Mesenchymal stem cell (in vitro differentiated cells and primary cell): ENCODE data around the gene DUS1L.

Experiments used
- DNase-seq: peaks from one replicate; pipeline ENCODE4 v3.0.0-alpha.2; 2013
- H2AFZ ChIP-seq: one replicate; pipeline ENCODE4 v1.6.1; 2013; ENCODE audit warnings: low read depth, mild to moderate bottlenecking, control low read depth, inconsistent platforms, low read length, moderate library complexity
- H2AK5ac ChIP-seq: 2 replicates; pipeline ENCODE4 v1.6.1; 2013; ENCODE audit warnings: low read length, moderate library complexity, mild to moderate bottlenecking, inconsistent platforms; ENCODE audit not compliant: severe bottlenecking
- H2BK120ac ChIP-seq: one replicate; pipeline ENCODE4 v1.6.1; 2013; ENCODE audit warnings: low read depth, mild to moderate bottlenecking, inconsistent platforms, low read length, moderate library complexity
- H2BK12ac ChIP-seq, 2 experiments: one replicate each; pipeline ENCODE4 v1.6.1; 2013; ENCODE audit warnings: inconsistent platforms in 2 of 2, low read length in 2 of 2, mild to moderate bottlenecking in 2 of 2, moderate library complexity in 2 of 2, control low read depth in 1 of 2
- H2BK15ac ChIP-seq: one replicate; pipeline ENCODE4 v1.6.1; 2013; ENCODE audit warnings: mild to moderate bottlenecking, low read depth, inconsistent platforms; ENCODE audit not compliant: poor library complexity, severe bottlenecking
- H2BK5ac ChIP-seq: 2 replicates; pipeline ENCODE4 v1.6.1; 2013; ENCODE audit warnings: low read depth, mild to moderate bottlenecking, low read length, control low read depth, inconsistent platforms; ENCODE audit not compliant: poor library complexity, severe bottlenecking
- H3K14ac ChIP-seq, 2 experiments: one replicate each; pipeline ENCODE4 v1.6.1; 2013; ENCODE audit warnings: inconsistent platforms in 2 of 2, low read length in 2 of 2, control low read depth in 1 of 2, mild to moderate bottlenecking in 1 of 2, moderate library complexity in 1 of 2
- H3K18ac ChIP-seq, 2 experiments: one replicate each; pipeline ENCODE4 v1.6.1; 2013; ENCODE audit warnings: inconsistent platforms in 2 of 2, low read length in 2 of 2, control low read depth in 1 of 2, low read depth in 1 of 2, mild to moderate bottlenecking in 1 of 2
- H3K23ac ChIP-seq, 2 experiments: one replicate each; pipeline ENCODE4 v1.6.1; 2013; ENCODE audit warnings: inconsistent platforms in 2 of 2, low read length in 2 of 2, mild to moderate bottlenecking in 2 of 2, moderate library complexity in 2 of 2, control low read depth in 1 of 2
- H3K27ac ChIP-seq: 2 replicates; pipeline ENCODE4 v1.5.1; 2013; ENCODE audit warnings: mild to moderate bottlenecking, moderate library complexity, low read length, control low read depth, inconsistent platforms; ENCODE audit not compliant: poor library complexity, severe bottlenecking
- H3K27me3 ChIP-seq, 2 experiments: 2 replicates each; pipeline versions ENCODE4 v1.6.1 to v1.7.0; 2013; ENCODE audit warnings: low read length in 2 of 2, mild to moderate bottlenecking in 2 of 2, moderate library complexity in 2 of 2, control low read depth in 1 of 2, inconsistent platforms in 1 of 2; ENCODE audit not compliant: control insufficient read depth in 1 of 2, insufficient read depth in 1 of 2
- H3K36me3 ChIP-seq, 2 experiments: 2 replicates each; pipeline versions ENCODE4 v1.6.1 to v1.7.0; 2013; ENCODE audit warnings: low read length in 2 of 2, control low read depth in 1 of 2, inconsistent platforms in 1 of 2, low read depth in 1 of 2, mild to moderate bottlenecking in 1 of 2; ENCODE audit not compliant: insufficient read depth in 2 of 2, control insufficient read depth in 1 of 2
- H3K4ac ChIP-seq, 2 experiments: one replicate each; pipeline ENCODE4 v1.6.1; 2013; ENCODE audit warnings: inconsistent platforms in 2 of 2, low read length in 2 of 2, mild to moderate bottlenecking in 2 of 2, moderate library complexity in 2 of 2, control low read depth in 1 of 2, low read depth in 1 of 2
- H3K4me1 ChIP-seq: 2 replicates; pipeline ENCODE4 v1.6.1; 2013; ENCODE audit warnings: low read depth, low read length, control low read depth; ENCODE audit not compliant: control insufficient read depth, insufficient read depth
- H3K4me2 ChIP-seq: 2 replicates; pipeline ENCODE4 v1.6.1; 2013; ENCODE audit warnings: low read length, mild to moderate bottlenecking, inconsistent platforms; ENCODE audit not compliant: poor library complexity, severe bottlenecking
- H3K4me3 ChIP-seq, 2 experiments: 2 replicates each; pipeline versions ENCODE4 v1.5.1 to v1.7.0; 2013; ENCODE audit warnings: low read length in 2 of 2, mild to moderate bottlenecking in 2 of 2, control low read depth in 1 of 2, low read depth in 1 of 2; ENCODE audit not compliant: insufficient read depth in 1 of 2
- H3K79me1 ChIP-seq: replicated peaks from 2 replicates; pipeline ENCODE4 v1.6.1; 2013; ENCODE audit warnings: mild to moderate bottlenecking, control low read depth, low read length, inconsistent platforms; ENCODE audit not compliant: poor library complexity, severe bottlenecking
- H3K9ac ChIP-seq: 2 replicates; pipeline ENCODE4 v1.7.0; 2013; ENCODE audit warnings: mild to moderate bottlenecking, low read length, moderate library complexity
- H3K9me3 ChIP-seq: 2 replicates; pipeline ENCODE4 v1.7.0; 2013; ENCODE audit warnings: mild to moderate bottlenecking, low read length; ENCODE audit not compliant: control insufficient read depth
- H4K8ac ChIP-seq: one replicate; pipeline ENCODE4 v1.6.1; 2013; ENCODE audit warnings: inconsistent platforms, mild to moderate bottlenecking, low read length, moderate library complexity
- H4K91ac ChIP-seq: one replicate; pipeline ENCODE4 v1.6.1; 2013; ENCODE audit warnings: mild to moderate bottlenecking, low read length, inconsistent platforms
- WGBS: methylation state at CpG from one replicate; pipeline ENCODE4 v1.1.7; 2013; ENCODE audit warnings: mixed read lengths; 5-methylcytosine and 5-hydroxymethylcytosine counted together

The DUS1L gene

GRCh38 chr17:82106688-82107305, 41.2 kb upstream of the DUS1L start:
- Histone ChIP-seq H3K23ac (no peak overlapping the region), H2AK5ac (peak overlapping the region; percentile 6), H3K4me2 (peak overlapping the region; percentile 26), H2BK120ac (peak overlapping the region; percentile 2), H2BK15ac (peak overlapping the region; percentile 71), H2BK5ac (no peak overlapping the region), H3K36me3 (peaks cover 11 to 21% of the 10 kb centered on the region in 2 experiments), H3K18ac (peak overlapping the region; percentile 89 to 92), H2BK12ac (peak overlapping the region; percentile 4 to 98), H3K79me1 (peaks cover 2% of the 10 kb centered on the region), H3K27ac (no peak overlapping the region), H3K9me3 (no peaks in the 10 kb centered on the region), H4K91ac (peak overlapping the region; percentile 93), H3K27me3 (no peaks in the 10 kb centered on the region), H3K4me1 (peaks cover 38% of the 10 kb centered on the region), H2AFZ (peak overlapping the region; percentile 57), H4K8ac (peak overlapping the region; percentile 96), H3K4ac (peak overlapping the region; percentile 76 to 82), H3K14ac (peak overlapping the region in 1 of 2 experiments; percentile 53), H3K4me3 (no peak overlapping the region), H3K9ac (no peak overlapping the region)
- WGBS = 72% methylated on average over 9 of the region's 9 CpGs
- DNase-seq = no peak

- Histone ChIP-seq H2AK5ac (peak overlapping the region; percentile 6), H3K4me1 (peaks cover 45% of the 10 kb centered on the region), H3K4ac (peak overlapping the region; percentile 43 to 78), H3K4me2 (peak overlapping the region; percentile 26), H2BK5ac (no peak overlapping the region), H3K14ac (peak overlapping the region in 1 of 2 experiments; percentile 36), H2BK12ac (peak overlapping the region; percentile 49 to 98), H3K79me1 (peaks cover 2% of the 10 kb centered on the region), H4K91ac (peak overlapping the region; percentile 93), H2BK120ac (peak overlapping the region; percentile 29), H4K8ac (peak overlapping the region; percentile 96), H3K27me3 (no peaks in the 10 kb centered on the region), H3K27ac (no peak overlapping the region), H3K9ac (no peak overlapping the region), H3K9me3 (no peaks in the 10 kb centered on the region), H3K23ac (no peak overlapping the region), H3K18ac (peak overlapping the region; percentile 70 to 92), H3K36me3 (peaks cover 6 to 25% of the 10 kb centered on the region in 2 experiments), H2AFZ (peak overlapping the region; percentile 57), H3K4me3 (no peak overlapping the region), H2BK15ac (no peak overlapping the region)
- peak; percentile 80 for DNase-seq
- WGBS = 46% methylated on average over 24 of the region's 24 CpGs
These were observed 40.5 kb upstream of the DUS1L start for GRCh38 chr17:82105882-82106687.

GRCh38 chr17:82105417-82105881, 39.8 kb upstream of the DUS1L start:
- Histone ChIP-seq H2AK5ac (no peak overlapping the region), H3K4me3 (no peak overlapping the region), H4K8ac (peak overlapping the region; percentile 96), H3K14ac (no peak overlapping the region), H2BK120ac (no peak overlapping the region), H3K4ac (peak overlapping the region; percentile 24 to 78), H2BK12ac (peak overlapping the region in 1 of 2 experiments; percentile 98), H3K27ac (no peak overlapping the region), H3K4me1 (peaks cover 49% of the 10 kb centered on the region), H4K91ac (peak overlapping the region; percentile 93), H2BK15ac (no peak overlapping the region), H3K79me1 (peaks cover 5% of the 10 kb centered on the region), H2AFZ (no peak overlapping the region), H3K18ac (peak overlapping the region; percentile 70 to 92), H3K27me3 (no peaks in the 10 kb centered on the region), H3K36me3 (peaks cover 6 to 29% of the 10 kb centered on the region in 2 experiments), H3K9ac (no peak overlapping the region), H2BK5ac (no peak overlapping the region), H3K9me3 (no peaks in the 10 kb centered on the region), H3K4me2 (no peak overlapping the region), H3K23ac (no peak overlapping the region)
- WGBS = 95% methylated on average over 13 of the region's 13 CpGs
- no peak for DNase-seq
